HepG2 (cell line): ENCODE measurements around the gene STKLD1. TPM values are rescaled to one million over a fixed set of nuclear protein-coding genes. Genes with fewer than 3 reads are reported as not detected.

Source experiments
- CEBPZ ChIP-seq: IDR thresholded peaks from 2 replicates; pipeline ENCODE4 v1.6.1; 2012; ENCODE audit warnings: low read length, improper control_type of control experiment
- CTCF ChIP-seq: sonication (generic); formaldehyde crosslinking; IDR thresholded peaks from 2 replicates; pipeline ENCODE4 v1.5.0; 2020; ENCODE audit warnings: mild to moderate bottlenecking, missing genetic modification reagents, moderate library complexity
- ETS1 ChIP-seq: sonication (generic); formaldehyde crosslinking; IDR thresholded peaks from 2 replicates; pipeline ENCODE4 v1.4.0; 2020; ENCODE audit warnings: missing genetic modification reagents
- FOXA1 ChIP-seq, 2 experiments: fragments of 450-650 bp in 1 of 2; sonication (generic) in 1 of 2; formaldehyde crosslinking in 1 of 2; IDR thresholded peaks; 2 replicates each; pipeline versions ENCODE4 v1.4.0 to v1.6.1; 2016 to 2020; ENCODE audit warnings: missing genetic modification reagents in 1 of 2
- HBP1 ChIP-seq: IDR thresholded peaks from 2 replicates; pipeline ENCODE4 v1.6.1; 2016; ENCODE audit warnings: low read depth, control low read depth
- HNF4G ChIP-seq, 2 experiments: sonication (generic) in 1 of 2; formaldehyde crosslinking in 1 of 2; IDR thresholded peaks; 2 replicates each; pipeline versions ENCODE4 v1.4.0 to v1.6.1; 2011 to 2020; ENCODE audit warnings: borderline replicate concordance in 2 of 2, low read depth in 2 of 2, mild to moderate bottlenecking in 2 of 2, low read length in 1 of 2, missing genetic modification reagents in 1 of 2, moderate library complexity in 1 of 2
- KDM1A ChIP-seq: IDR thresholded peaks from 2 replicates; pipeline ENCODE4 v1.6.1; 2016; ENCODE audit warnings: missing compliant biosample characterization
- NONO ChIP-seq, 2 experiments: fragments of 450-650 bp in 1 of 2; sonication (generic) in 1 of 2; formaldehyde crosslinking in 1 of 2; IDR thresholded peaks in 1 of 2; conservative IDR thresholded peaks in 1 of 2; 2 replicates each; pipeline versions ENCODE4 v1.6.1 to v1.8.0; 2017 to 2022; ENCODE audit warnings: mild to moderate bottlenecking in 1 of 2, missing genetic modification reagents in 1 of 2, moderate library complexity in 1 of 2
- NR3C1 ChIP-seq: sonication (generic); formaldehyde crosslinking; IDR thresholded peaks from 2 replicates; pipeline ENCODE4 v1.4.0; 2020; ENCODE audit warnings: missing genetic modification reagents
- RBFOX2 ChIP-seq: fragments of 200-400 bp; formaldehyde crosslinking; IDR thresholded peaks from 2 replicates; pipeline ENCODE4 v1.6.1; 2017; ENCODE audit warnings: low read depth, mild to moderate bottlenecking, low read length
- SIN3A ChIP-seq: IDR thresholded peaks from 2 replicates; pipeline ENCODE4 v1.6.1; 2011; ENCODE audit warnings: low read depth, mild to moderate bottlenecking, control low read depth, low read length, borderline replicate concordance
- SMAD3 ChIP-seq: sonication (generic); formaldehyde crosslinking; IDR thresholded peaks from 2 replicates; pipeline ENCODE4 v1.4.0; 2020; ENCODE audit warnings: missing genetic modification reagents
- SMAD9 ChIP-seq: sonication (generic); formaldehyde crosslinking; IDR thresholded peaks from 2 replicates; pipeline ENCODE4 v1.5.1; 2020; ENCODE audit warnings: mild to moderate bottlenecking, missing genetic modification reagents
- STAG1 ChIP-seq: sonication (generic); formaldehyde crosslinking; IDR thresholded peaks from 2 replicates; pipeline ENCODE4 v1.4.0; 2020; ENCODE audit warnings: missing genetic modification reagents
- TMF1 ChIP-seq: sonication (generic); formaldehyde crosslinking; IDR thresholded peaks from 2 replicates; pipeline ENCODE4 v1.8.1; 2022; ENCODE audit warnings: low read depth, missing genetic modification reagents
- XRCC5 ChIP-seq: fragments of 200-400 bp; formaldehyde crosslinking; optimal IDR thresholded peaks from 2 replicates; pipeline ENCODE3; 2017; ENCODE audit warnings: mild to moderate bottlenecking, low read length
- ZBTB39 ChIP-seq: sonication (generic); formaldehyde crosslinking; IDR thresholded peaks from 2 replicates; pipeline ENCODE4 v1.5.0; 2020; ENCODE audit warnings: missing genetic modification reagents
- ZNF350 ChIP-seq: sonication (generic); formaldehyde crosslinking; IDR thresholded peaks from 2 replicates; pipeline ENCODE4 v1.4.0; 2020; ENCODE audit warnings: mild to moderate bottlenecking, low read depth, missing genetic modification reagents, borderline replicate concordance
- ZNF577 ChIP-seq: sonication (generic); formaldehyde crosslinking; IDR thresholded peaks from 2 replicates; pipeline ENCODE4 v1.4.0; 2020; ENCODE audit warnings: mild to moderate bottlenecking, low read depth, missing genetic modification reagents, borderline replicate concordance
- ZZZ3 ChIP-seq: sonication (generic); formaldehyde crosslinking; IDR thresholded peaks from 2 replicates; pipeline ENCODE4 v1.4.0; 2020; ENCODE audit warnings: missing genetic modification reagents, mild to moderate bottlenecking, borderline replicate concordance
- polyA plus RNA-seq, 8 experiments: library from polyadenylated mRNA; depleted of rRNA in 3 of 8; stranded (reverse) in 7 of 8; unstranded in 1 of 8; fragments of >200 nt; fragmentation: Illumina TruSeq in 4 of 8; extraction: Trizol in 4 of 8; gene quantifications; 2 replicates each; pipeline versions ENCODE4 v1.2.1 to v1.2.3, GENCODE V29; 2011 to 2016; ENCODE audit warnings: low read depth in 4 of 8, missing spikeins in 1 of 8, mixed read lengths in 1 of 8; ENCODE audit not compliant: insufficient read depth in 1 of 8
- total RNA-seq, 5 experiments: library from RNA; depleted of rRNA; stranded (reverse); fragments of >200 nt; fragmentation: Illumina TruSeq; extraction: Trizol; gene quantifications; 2 replicates each; pipeline ENCODE4 v1.2.3, GENCODE V29; 2016; ENCODE audit warnings: low read depth in 1 of 5

Gene STKLD1
- total and polyA plus RNA-seq, 2 of the 13 experiments (the other 11 are each of a cell fraction or from before 2014, with no cell fraction given): 1.5 to 2.2 TPM

- TF ChIP-seq HBP1 (no peak), NONO (IDR thresholded peaks at IDR 0.05) (no peak), NONO (CRISPR knock-in tag; conservative IDR thresholded peaks at IDR 0.05) (0 out of 2 replicates have a peak, but pooled peaks have one; percentile 20), ZZZ3 (CRISPR knock-in tag) (no peak), RBFOX2 (no peak), TMF1 (CRISPR knock-in tag) (no peak), ZNF577 (CRISPR knock-in tag) (no peak), KDM1A (no peak), HNF4G (IDR thresholded peaks at IDR 0.05; ENCODE audit: borderline replicate concordance, low read depth, low read length) (no peak), HNF4G (CRISPR knock-in tag; IDR thresholded peaks at IDR 0.05; ENCODE audit: borderline replicate concordance, low read depth) (no peak), XRCC5 (peak; percentile 30), SMAD3 (CRISPR knock-in tag) (no peak), SIN3A (no peak), FOXA1 (IDR thresholded peaks at IDR 0.05) (no peak), FOXA1 (CRISPR knock-in tag; IDR thresholded peaks at IDR 0.05) (no peak), ZNF350 (CRISPR knock-in tag) (no peak), SMAD9 (CRISPR knock-in tag) (no peak), STAG1 (CRISPR knock-in tag) (peak; percentile 40), CEBPZ (no peak), NR3C1 (CRISPR knock-in tag) (no peak), CTCF (CRISPR knock-in tag) (peak; percentile 72), ETS1 (CRISPR knock-in tag) (no peak), ZBTB39 (CRISPR knock-in tag) (no peak)
Observed at GRCh38 chr9:133396952-133397351, 20.8 kb downstream of the STKLD1 start (continued).
